A549 (cell line): ENCODE results near the gene ATG10. TPM values are rescaled to one million over a fixed set of nuclear protein-coding genes. Genes with fewer than 3 reads are reported as not detected.

Experiments used
- ATAC-seq, 2 experiments: fragments of 200-7000 bp in 1 of 2; fragments of >200 bp in 1 of 2; cut with Nextera tagmentation in 1 of 2; cut with Tn5 transposase in 1 of 2; 3 replicates each; pipeline versions ENCODE4 v1.8.0 to v1.9.1; 2018 to 2020; ENCODE audit warnings: mild to moderate bottlenecking in 1 of 2, moderate library complexity in 1 of 2
- CTCF ChIA-PET: fragments of 300-600 bp; sonication (Branson Sonifier 250); formaldehyde crosslinking; extraction: SDS; loops from one replicate; lab custom pipeline; 2021; ENCODE audit warnings: antibody characterized with exemption, inconsistent platforms; lab: Yijun Ruan, JAX
- POLR2A ChIA-PET: fragments of 350-600 bp; formaldehyde crosslinking; extraction: SDS; loops from one replicate; lab custom pipeline; 2021; ENCODE audit warnings: antibody characterized with exemption, inconsistent platforms; lab: Yijun Ruan, JAX
- DNase-seq, 2 experiments: peaks; one replicate each; pipeline versions ENCODE4 v3.0.0 to v3.0.0-alpha.2; 2011 to 2016; ENCODE audit warnings: low read depth in 1 of 2, low spot score in 1 of 2
- FAIRE-seq: peaks from 2 replicates; lab custom pipeline; 2011; peaks lifted over from hg19 to GRCh38; lab: Jason Lieb, UNC
- H3K27ac ChIP-seq, 2 experiments: fragments of >200 bp; sonication (Bioruptor Twin); formaldehyde crosslinking; 3 replicates each; pipeline ENCODE4 v1.5.1; 2016 to 2017
- H3K4me1 ChIP-seq: fragments of >200 bp; sonication (Bioruptor Twin); formaldehyde crosslinking; 3 replicates; pipeline ENCODE4 v1.6.1; 2016
- H3K4me2 ChIP-seq: fragments of >200 bp; sonication (Bioruptor Twin); formaldehyde crosslinking; 3 replicates; pipeline ENCODE4 v1.6.1; 2016
- H3K4me3 ChIP-seq: fragments of >200 bp; sonication (Bioruptor Twin); formaldehyde crosslinking; 3 replicates; pipeline ENCODE4 v1.5.1; 2016
- H3K9me3 ChIP-seq: fragments of >200 bp; sonication (Bioruptor Twin); formaldehyde crosslinking; 3 replicates; pipeline ENCODE4 v1.6.1; 2016
- ATOH8 ChIP-seq: fragments of 250-450 bp; sonication (Bioruptor Pico); IDR thresholded peaks from 2 replicates; pipeline ENCODE4 v1.5.0; 2020; ENCODE audit warnings: low read depth, mild to moderate bottlenecking, moderate library complexity
- CBX8 ChIP-seq: fragments of 200-600 bp; sonication (generic); IDR thresholded peaks from 2 replicates; pipeline ENCODE4 v1.6.1; 2016
- CEBPB ChIP-seq, 2 experiments: fragments of >200 bp in 1 of 2; sonication (Bioruptor Twin) in 1 of 2; formaldehyde crosslinking in 1 of 2; IDR thresholded peaks; 2 replicates each; pipeline ENCODE4 v1.6.1; 2012 to 2016
- CTCF ChIP-seq: fragments of >200 bp; sonication (Bioruptor Twin); formaldehyde crosslinking; IDR thresholded peaks from 3 replicates; pipeline ENCODE4 v1.5.1; 2016
- E2F6 ChIP-seq: IDR thresholded peaks from 2 replicates; pipeline ENCODE4 v1.6.1; 2012; ENCODE audit warnings: low read depth, borderline replicate concordance
- ELK1 ChIP-seq: fragments of 150-350 bp; IDR thresholded peaks from 2 replicates; pipeline ENCODE4 v1.6.1; 2014; ENCODE audit warnings: low read depth, mild to moderate bottlenecking, low read length
- FOSB ChIP-seq: fragments of 250-450 bp; sonication (Bioruptor Pico); IDR thresholded peaks from 2 replicates; pipeline ENCODE4 v1.5.0; 2020; ENCODE audit warnings: mild to moderate bottlenecking, moderate library complexity
- FOSL2 ChIP-seq, 2 experiments: fragments of 450-650 bp in 1 of 2; fragments of >200 bp in 1 of 2; sonication (Bioruptor Twin) in 1 of 2; formaldehyde crosslinking; IDR thresholded peaks; 2 replicates each; pipeline versions ENCODE4 v1.5.0 to v1.6.1; 2016 to 2020; ENCODE audit warnings: mild to moderate bottlenecking in 1 of 2, moderate library complexity in 1 of 2
- GATA3 ChIP-seq: IDR thresholded peaks from 2 replicates; pipeline ENCODE4 v1.6.1; 2012; ENCODE audit warnings: borderline replicate concordance
- HES2 ChIP-seq: fragments of >200 bp; sonication (Bioruptor Twin); formaldehyde crosslinking; IDR thresholded peaks from 2 replicates; pipeline ENCODE4 v1.6.1; 2016
- HEYL ChIP-seq: fragments of 250-450 bp; sonication (Bioruptor Pico); IDR thresholded peaks from 2 replicates; pipeline ENCODE4 v1.8.0; 2021; ENCODE audit warnings: mild to moderate bottlenecking, moderate library complexity
- HMGXB4 ChIP-seq: fragments of 250-450 bp; sonication (Bioruptor Pico); IDR thresholded peaks from 2 replicates; pipeline ENCODE4 v1.5.0; 2021; ENCODE audit warnings: mild to moderate bottlenecking, moderate library complexity, borderline replicate concordance
- HOXB13 ChIP-seq: fragments of 250-450 bp; sonication (Bioruptor Pico); IDR thresholded peaks from 2 replicates; pipeline ENCODE4 v1.5.0; 2020; ENCODE audit warnings: low read depth, mild to moderate bottlenecking, moderate library complexity
- JUNB ChIP-seq: fragments of >200 bp; sonication (Bioruptor Twin); formaldehyde crosslinking; IDR thresholded peaks from 2 replicates; pipeline ENCODE4 v1.6.1; 2016
- MAZ ChIP-seq: fragments of 150-350 bp; IDR thresholded peaks from 2 replicates; pipeline ENCODE4 v1.6.1; 2014; ENCODE audit warnings: antibody characterized with exemption, low read depth, low read length, borderline replicate concordance
- NPAS2 ChIP-seq: fragments of 250-450 bp; sonication (Bioruptor Pico); IDR thresholded peaks from 2 replicates; pipeline ENCODE4 v1.8.0; 2022; ENCODE audit warnings: mild to moderate bottlenecking, moderate library complexity, borderline replicate concordance
- NR3C1 ChIP-seq: fragments of >200 bp; sonication (Bioruptor Twin); formaldehyde crosslinking; IDR thresholded peaks from 3 replicates; pipeline ENCODE4 v1.6.1; 2017
- RAD21 ChIP-seq, 2 experiments: fragments of >200 bp in 1 of 2; sonication (Bioruptor Twin) in 1 of 2; formaldehyde crosslinking in 1 of 2; IDR thresholded peaks in 1 of 2; conservative IDR thresholded peaks in 1 of 2; 2 replicates in 1 of 2; 3 replicates in 1 of 2; pipeline ENCODE4 v1.6.1; 2012 to 2018; ENCODE audit warnings: inconsistent platforms in 1 of 2
- RARB ChIP-seq: fragments of 250-450 bp; sonication (Bioruptor Pico); IDR thresholded peaks from 2 replicates; pipeline ENCODE4 v1.8.0; 2021; ENCODE audit warnings: mild to moderate bottlenecking, moderate library complexity
- RCOR1 ChIP-seq: fragments of 150-350 bp; IDR thresholded peaks from 2 replicates; pipeline ENCODE4 v1.6.1; 2014; ENCODE audit warnings: antibody characterized with exemption, low read length, low read depth
- RFX5 ChIP-seq: fragments of 450-650 bp; IDR thresholded peaks from 2 replicates; pipeline ENCODE4 v1.7.1; 2014; ENCODE audit warnings: antibody characterized with exemption, mild to moderate bottlenecking, moderate library complexity
- RNF2 ChIP-seq: fragments of 200-600 bp; sonication (generic); IDR thresholded peaks from 2 replicates; pipeline ENCODE4 v1.6.1; 2016; ENCODE audit warnings: low read depth, mild to moderate bottlenecking, antibody characterized with exemption, moderate library complexity, borderline replicate concordance
- ZFP36 ChIP-seq: fragments of 450-650 bp; IDR thresholded peaks from 2 replicates; pipeline ENCODE4 v1.6.1; 2014; ENCODE audit warnings: borderline replicate concordance; ENCODE audit not compliant: partially characterized antibody
- WGBS: methylation state at CpG from one replicate; pipeline ENCODE4 v1.1.6; 2017; ENCODE audit errors: missing lambda C conversion rate; 5-methylcytosine and 5-hydroxymethylcytosine counted together
- polyA plus RNA-seq, 4 experiments: library from polyadenylated mRNA; depleted of rRNA in 3 of 4; stranded (reverse); fragments of >200 nt; fragmentation: RNase III in 1 of 4; extraction: RNeasy Plus Mini Kit Qiagen cat#74134 plus additional on column Dnase treatment in 1 of 4; gene quantifications; 2 replicates in 3 of 4; 3 replicates in 1 of 4; pipeline ENCODE4 v1.2.3, GENCODE V29; 2011 to 2017

The ATG10 gene
- polyA plus RNA-seq, 2 of the 4 experiments (the other 2 are of a cell fraction) = 12.7 to 17.9 TPM

GRCh38 chr5:82176115-82176814 is 204.4 kb downstream of the ATG10 start (continued):
- TF ChIP-seq HMGXB4 (CRISPR knock-in tag) = no peak
- no peak for TF ChIP-seq RNF2
- TF ChIP-seq ZFP36 = no peak
- no peak for TF ChIP-seq E2F6
- no peak for TF ChIP-seq RFX5
- TF ChIP-seq CBX8 = no peak
- no peak for TF ChIP-seq GATA3
- no peak for TF ChIP-seq RAD21 (conservative IDR thresholded peaks at IDR 0.05 in 1 of 2, IDR thresholded peaks at IDR 0.05 in 1 of 2)
- TF ChIP-seq HEYL (CRISPR knock-in tag) = no peak
- TF ChIP-seq RCOR1 = no peak
- TF ChIP-seq HOXB13 = no peak
- no peak for TF ChIP-seq CEBPB (IDR thresholded peaks at IDR 0.05)

GRCh38 chr5:82178378-82178777 is 206.6 kb downstream of the ATG10 start:
- DNase-seq (no peak), ATAC-seq (no peak), FAIRE-seq (no peak)
- Histone ChIP-seq H3K9me3 (no peaks in the 10 kb centered on the region), H3K4me1 (peaks cover 8% of the 10 kb centered on the region; the same call in 2 of the 3 replicates), H3K4me3 (no peak overlapping the region), H3K4me2 (no peak overlapping the region), H3K27ac (no peak overlapping the region)
- POLR2A ChIA-PET = no interaction called here
- CTCF ChIA-PET = interaction anchor here (1.0 to 2.5 kb wide), 5 partner anchors 10 to 672 kb away, joined by 3 to 10 read pairs (median 3); no protein-coding TSS in a partner anchor
- TF ChIP-seq MAZ (no peak), CEBPB (IDR thresholded peaks at IDR 0.05) (peak; percentile 73 to 75; a peak in 2 of 4 replicates), NR3C1 (no peak), CTCF (no peak), ZFP36 (no peak), ELK1 (no peak)
- WGBS = 92% methylated on average over 3 of the region's 3 CpGs

- 75% methylated on average over 2 of the region's 2 CpGs for WGBS
- ATAC-seq = no peak
- no peaks in the 10 kb centered on the region for H3K9me3 ChIP-seq
- ChIA-PET CTCF (interaction anchor here (1.2 kb wide), 1 partner anchor 10 kb away, joined by 3 read pairs; no protein-coding TSS in a partner anchor), POLR2A (no interaction called here)
- no peak overlapping the region for H3K27ac ChIP-seq
- H3K4me1 ChIP-seq = no peaks in the 10 kb centered on the region
- FAIRE-seq = no peak
- H3K4me2 ChIP-seq = no peak overlapping the region
- no peak overlapping the region for H3K4me3 ChIP-seq
- TF ChIP-seq HEYL (CRISPR knock-in tag) (no peak), JUNB (no peak), ATOH8 (CRISPR knock-in tag) (no peak), CEBPB (IDR thresholded peaks at IDR 0.05) (no peak), RNF2 (no peak), RARB (CRISPR knock-in tag) (no peak), NPAS2 (CRISPR knock-in tag) (no peak), FOSL2 (IDR thresholded peaks at IDR 0.05) (no peak), FOSL2 (CRISPR knock-in tag; IDR thresholded peaks at IDR 0.05) (no peak), HES2 (no peak), FOSB (CRISPR knock-in tag) (no peak)
- DNase-seq = no peak
These were observed 210.8 kb downstream of the ATG10 start for GRCh38 chr5:82182662-82183061.
